Measurements from ENCODE around the gene CCDC148.
"Not testable (repeated sequence)": the region's sequence is repeated elsewhere in the genome, so short reads cannot be mapped to it uniquely, and the experiment has no call there.

- TF ChIP-seq CTCF, POLR2A (IDR thresholded peaks at IDR 0.05): not testable (repeated sequence)
These were observed 18.0 kb upstream of the CCDC148 start for GRCh38 chr2:158474526-158475011.

Data from testis (tissue), 2 donors.